ENCODE data around the gene BRSK2.
"Not testable (repeated sequence)": the region's sequence is repeated elsewhere in the genome, so short reads cannot be mapped to it uniquely, and the experiment has no call there.

BRSK2 gene
- 0.35 to 0.58 (median 0.52) reads per million in 3 donors for total RNA-seq

DNA sequence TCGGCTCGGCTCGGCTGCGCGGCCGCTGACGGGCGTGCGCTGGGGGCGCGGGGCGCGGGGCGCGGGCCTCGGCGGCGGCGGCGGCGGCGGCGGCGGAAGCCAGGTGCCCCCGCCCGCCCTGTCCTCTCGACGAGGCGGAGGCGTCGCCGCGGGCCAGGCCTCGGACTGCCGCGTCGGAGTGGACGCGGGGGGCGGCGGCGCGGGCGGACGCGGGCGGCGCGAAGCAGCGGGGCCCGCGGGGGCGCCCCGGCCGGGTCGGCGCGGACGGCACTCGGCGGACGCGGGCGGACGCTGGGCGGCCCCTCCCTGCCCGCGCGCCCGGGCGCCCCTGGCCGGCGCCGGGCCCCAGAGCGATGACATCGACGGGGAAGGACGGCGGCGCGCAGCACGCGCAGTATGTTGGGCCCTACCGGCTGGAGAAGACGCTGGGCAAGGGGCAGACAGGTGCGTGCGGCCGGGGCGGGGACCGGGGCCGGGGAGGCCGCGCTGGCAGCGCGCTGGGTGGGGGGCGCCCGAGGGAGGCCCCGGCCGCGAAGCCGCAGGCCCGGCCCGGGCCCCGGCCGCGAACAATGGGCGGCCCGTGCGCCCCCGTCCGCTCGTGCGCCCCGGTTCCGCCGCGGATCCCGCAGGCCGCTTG, at the start of gene BRSK2:
Gene BRSK2, plus strand, starts transcription at position 3 of the 637 bp plus-strand sequence. Its CDS starts 351 bp downstream, at position 354.
- H3K27me3 ChIP-seq (replicated peaks; ENCODE audit: control insufficient read depth, insufficient read depth, low read length, poor library complexity, severe bottlenecking): peaks cover 10% of the 10 kb centered on the region
- H3K9me3 ChIP-seq (ENCODE audit: control insufficient read depth, low read length): no peaks in the 10 kb centered on the region
- H3K36me3 ChIP-seq (ENCODE audit: control insufficient read depth, insufficient read depth, low read length): no peaks in the 10 kb centered on the region
- H3K4me3 ChIP-seq (ENCODE audit: insufficient read depth, low read depth, low read length, poor library complexity, severe bottlenecking): peak within 1 kb of the TSS; percentile 68
- peaks cover 14% of the 10 kb centered on the region for H3K4me1 ChIP-seq (ENCODE audit: control insufficient read depth, insufficient read depth, low read length, poor library complexity, severe bottlenecking)
- DNase-seq: no peak
- peak within 1 kb of the TSS; percentile 48 for H3K27ac ChIP-seq (ENCODE audit: insufficient read depth, low read length, poor library complexity, severe bottlenecking)

DNA sequence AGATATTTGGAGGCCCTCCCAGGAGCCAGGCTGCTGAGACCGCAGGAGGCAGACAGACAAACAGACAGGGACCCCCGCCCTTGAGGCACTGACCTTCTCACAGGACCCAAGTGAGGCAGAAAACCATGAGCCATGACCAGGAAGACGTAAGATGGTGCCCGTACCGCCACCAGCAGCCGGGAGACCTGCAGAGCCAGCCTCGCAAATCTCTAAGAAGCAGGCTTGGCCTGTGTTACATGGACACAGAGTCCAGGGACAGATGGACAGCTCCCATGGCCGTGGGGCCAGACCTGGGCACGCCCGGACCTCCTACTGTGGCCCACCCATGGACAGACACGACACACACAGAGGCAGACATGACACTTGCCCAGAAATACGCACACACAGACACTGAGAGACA, 49.6 kb upstream of the BRSK2 start:
- Histone ChIP-seq H3K4me1 (ENCODE audit: control insufficient read depth, insufficient read depth, low read length, poor library complexity, severe bottlenecking) (peaks cover 10% of the 10 kb centered on the region), H3K9me3 (ENCODE audit: control insufficient read depth, low read length) (peaks cover 17% of the 10 kb centered on the region), H3K27ac (ENCODE audit: insufficient read depth, low read length, poor library complexity, severe bottlenecking) (no peak overlapping the region), H3K36me3 (ENCODE audit: control insufficient read depth, insufficient read depth, low read length) (no peaks in the 10 kb centered on the region), H3K27me3 (replicated peaks; ENCODE audit: control insufficient read depth, insufficient read depth, low read length, poor library complexity, severe bottlenecking) (no peaks in the 10 kb centered on the region), H3K4me3 (ENCODE audit: insufficient read depth, low read depth, low read length, poor library complexity, severe bottlenecking) (no peak overlapping the region)
- DNase-seq: no peak

DNA sequence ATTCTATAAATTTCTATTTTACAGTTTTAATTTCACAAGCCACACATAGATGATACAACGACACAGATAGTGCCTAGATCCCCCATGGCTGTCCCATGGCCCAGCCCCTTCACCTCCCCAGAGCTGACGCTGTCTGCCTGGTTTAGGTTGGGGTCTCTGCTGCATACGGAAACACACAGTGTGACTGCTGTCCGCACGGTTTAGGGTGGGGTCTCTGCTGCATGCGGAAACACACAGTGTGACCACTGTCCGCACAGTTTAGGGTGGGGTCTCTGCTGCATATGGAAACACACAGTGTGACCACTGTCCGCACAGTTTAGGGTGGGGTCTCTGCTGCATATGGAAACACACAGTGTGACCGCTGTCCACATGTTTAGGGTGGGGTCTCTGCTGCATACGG, 48.5 kb upstream of the BRSK2 start:
- not testable (repeated sequence) for H3K4me1 ChIP-seq (ENCODE audit: control insufficient read depth, insufficient read depth, low read length, poor library complexity, severe bottlenecking); H3K27me3 ChIP-seq (replicated peaks; ENCODE audit: control insufficient read depth, insufficient read depth, low read length, poor library complexity, severe bottlenecking); H3K4me3 ChIP-seq (ENCODE audit: insufficient read depth, low read depth, low read length, poor library complexity, severe bottlenecking); DNase-seq; H3K27ac ChIP-seq (ENCODE audit: insufficient read depth, low read length, poor library complexity, severe bottlenecking); H3K36me3 ChIP-seq (ENCODE audit: control insufficient read depth, insufficient read depth, low read length)
- H3K9me3 ChIP-seq (ENCODE audit: control insufficient read depth, low read length): peaks cover 17% of the 10 kb centered on the region

DNA sequence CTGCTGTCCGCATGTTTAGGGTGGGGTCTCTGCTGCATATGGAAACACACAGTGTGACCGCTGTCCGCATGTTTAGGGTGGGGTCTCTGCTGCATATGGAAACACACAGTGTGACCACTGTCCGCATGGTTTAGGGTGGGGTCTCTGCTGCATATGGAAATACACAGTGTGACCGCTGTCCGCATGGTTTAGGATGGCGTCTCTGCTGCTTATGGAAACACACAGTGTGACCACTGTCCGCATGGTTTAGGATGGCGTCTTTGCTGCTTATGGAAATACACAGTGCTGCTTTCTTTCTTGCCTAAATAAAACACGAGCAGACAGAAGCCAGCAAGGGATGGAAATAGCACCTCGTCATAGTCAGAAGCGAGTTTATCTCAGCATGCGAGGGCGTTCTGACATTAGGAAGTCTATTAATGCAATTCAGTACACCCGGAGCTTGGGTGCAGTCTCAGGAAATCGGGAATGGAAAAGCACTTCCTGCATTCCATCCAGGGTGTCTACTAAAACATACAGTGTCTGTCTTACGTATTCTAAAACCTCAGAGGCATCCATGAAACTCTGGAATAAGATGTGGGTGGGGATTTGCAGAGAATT, 47.7 kb upstream of the BRSK2 start:
- no peaks in the 10 kb centered on the region for H3K27me3 ChIP-seq (replicated peaks; ENCODE audit: control insufficient read depth, insufficient read depth, low read length, poor library complexity, severe bottlenecking)
- no peaks in the 10 kb centered on the region for H3K4me1 ChIP-seq (ENCODE audit: control insufficient read depth, insufficient read depth, low read length, poor library complexity, severe bottlenecking)
- H3K9me3 ChIP-seq (ENCODE audit: control insufficient read depth, low read length): peaks cover 17% of the 10 kb centered on the region
- no peak overlapping the region for H3K27ac ChIP-seq (ENCODE audit: insufficient read depth, low read length, poor library complexity, severe bottlenecking)
- H3K4me3 ChIP-seq (ENCODE audit: insufficient read depth, low read depth, low read length, poor library complexity, severe bottlenecking): no peak overlapping the region
- no peak for DNase-seq
- no peaks in the 10 kb centered on the region for H3K36me3 ChIP-seq (ENCODE audit: control insufficient read depth, insufficient read depth, low read length)

DNA sequence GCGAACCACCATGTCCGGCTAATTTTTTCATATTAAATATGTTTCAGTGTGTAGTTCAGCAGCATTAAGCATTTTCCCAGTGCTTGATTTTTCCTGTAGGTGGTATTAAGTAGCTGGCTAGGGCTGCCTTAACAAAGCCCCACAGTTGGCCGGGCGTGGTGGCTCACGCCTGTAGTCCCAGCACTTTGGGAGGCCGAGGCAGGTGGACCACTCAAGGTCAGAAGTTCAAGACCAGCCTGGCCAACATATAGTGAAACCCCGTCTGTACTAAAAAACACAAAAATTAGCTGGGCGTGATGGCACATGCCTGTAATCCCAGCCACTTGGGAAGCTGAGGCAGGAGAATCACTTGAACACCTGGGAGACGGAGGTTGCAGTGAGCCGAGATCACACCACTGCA, 46.8 kb upstream of the BRSK2 start:
- Histone ChIP-seq H3K4me3 (ENCODE audit: insufficient read depth, low read depth, low read length, poor library complexity, severe bottlenecking) (no peak overlapping the region), H3K27me3 (replicated peaks; ENCODE audit: control insufficient read depth, insufficient read depth, low read length, poor library complexity, severe bottlenecking) (no peaks in the 10 kb centered on the region), H3K4me1 (ENCODE audit: control insufficient read depth, insufficient read depth, low read length, poor library complexity, severe bottlenecking) (no peaks in the 10 kb centered on the region), H3K36me3 (ENCODE audit: control insufficient read depth, insufficient read depth, low read length) (no peaks in the 10 kb centered on the region), H3K9me3 (ENCODE audit: control insufficient read depth, low read length) (peaks cover 10% of the 10 kb centered on the region), H3K27ac (ENCODE audit: insufficient read depth, low read length, poor library complexity, severe bottlenecking) (no peak overlapping the region)
- DNase-seq: no peak

DNA sequence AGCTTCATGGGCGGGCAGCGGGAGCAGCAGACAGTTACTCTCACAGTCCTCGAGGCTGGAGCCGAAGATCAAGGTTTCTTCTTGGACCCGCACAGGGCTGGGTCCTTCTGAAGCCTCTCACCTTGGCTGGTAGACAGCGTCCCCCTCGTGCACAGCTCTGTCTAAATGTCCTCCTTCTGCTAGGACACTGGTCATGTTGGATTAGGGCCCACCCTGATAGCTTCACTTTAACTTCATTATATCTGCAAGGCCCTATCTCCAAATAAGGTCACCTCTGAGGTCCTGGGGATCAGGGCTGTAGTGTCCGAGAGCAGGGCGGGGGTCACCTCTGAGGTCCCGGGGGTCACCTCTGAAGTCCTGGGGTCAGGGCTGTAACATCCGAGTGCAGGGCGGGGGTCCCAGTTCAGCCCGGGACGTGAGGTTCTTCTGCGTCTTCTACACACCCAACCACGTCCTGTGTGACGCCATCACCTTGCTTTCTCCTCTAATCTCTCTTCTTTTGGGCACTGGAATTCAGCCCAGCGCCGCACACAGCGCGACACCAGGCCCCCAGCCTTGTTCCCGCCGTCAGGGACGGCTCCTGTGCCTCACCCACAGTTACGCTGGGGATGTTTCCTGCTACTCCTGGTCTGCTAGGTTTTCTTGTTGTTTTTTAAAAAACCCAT, 46.2 kb upstream of the BRSK2 start:
- no peak for DNase-seq
- no peaks in the 10 kb centered on the region for H3K36me3 ChIP-seq (ENCODE audit: control insufficient read depth, insufficient read depth, low read length)
- no peaks in the 10 kb centered on the region for H3K4me1 ChIP-seq (ENCODE audit: control insufficient read depth, insufficient read depth, low read length, poor library complexity, severe bottlenecking)
- H3K27ac ChIP-seq (ENCODE audit: insufficient read depth, low read length, poor library complexity, severe bottlenecking): no peak overlapping the region
- no peak overlapping the region for H3K4me3 ChIP-seq (ENCODE audit: insufficient read depth, low read depth, low read length, poor library complexity, severe bottlenecking)
- no peaks in the 10 kb centered on the region for H3K27me3 ChIP-seq (replicated peaks; ENCODE audit: control insufficient read depth, insufficient read depth, low read length, poor library complexity, severe bottlenecking)
- H3K9me3 ChIP-seq (ENCODE audit: control insufficient read depth, low read length): peaks cover 5% of the 10 kb centered on the region

DNA sequence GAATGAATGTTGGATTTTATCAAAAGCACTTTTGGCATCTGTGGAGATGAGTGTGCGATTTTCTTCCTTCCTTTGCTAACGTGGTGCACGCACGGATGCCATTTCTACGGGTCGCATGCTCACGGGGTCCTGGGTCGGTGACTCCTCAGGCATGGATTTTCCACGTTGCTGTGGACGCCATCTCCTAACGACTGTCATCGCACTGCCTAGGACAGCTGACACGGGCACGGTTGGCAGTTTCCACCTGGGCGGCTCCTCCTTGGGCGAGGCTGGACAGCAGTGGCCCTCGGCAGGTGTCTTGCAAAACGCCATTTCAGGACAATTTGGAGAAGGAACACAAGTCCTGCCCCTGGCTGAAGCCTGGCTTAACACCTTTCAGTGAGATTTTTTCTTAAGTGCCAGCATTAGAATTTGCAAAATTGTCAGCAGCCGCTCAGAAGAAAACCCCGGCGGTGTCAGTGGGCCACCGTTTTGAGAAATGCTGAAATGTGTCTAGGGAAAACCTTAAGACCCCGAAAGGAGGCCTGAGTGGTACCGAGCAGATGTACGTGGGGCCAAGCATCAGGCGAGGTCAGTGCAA, 45.6 kb upstream of the BRSK2 start:
- Histone ChIP-seq H3K27ac (ENCODE audit: insufficient read depth, low read length, poor library complexity, severe bottlenecking) (no peak overlapping the region), H3K4me1 (ENCODE audit: control insufficient read depth, insufficient read depth, low read length, poor library complexity, severe bottlenecking) (no peaks in the 10 kb centered on the region)

DNA sequence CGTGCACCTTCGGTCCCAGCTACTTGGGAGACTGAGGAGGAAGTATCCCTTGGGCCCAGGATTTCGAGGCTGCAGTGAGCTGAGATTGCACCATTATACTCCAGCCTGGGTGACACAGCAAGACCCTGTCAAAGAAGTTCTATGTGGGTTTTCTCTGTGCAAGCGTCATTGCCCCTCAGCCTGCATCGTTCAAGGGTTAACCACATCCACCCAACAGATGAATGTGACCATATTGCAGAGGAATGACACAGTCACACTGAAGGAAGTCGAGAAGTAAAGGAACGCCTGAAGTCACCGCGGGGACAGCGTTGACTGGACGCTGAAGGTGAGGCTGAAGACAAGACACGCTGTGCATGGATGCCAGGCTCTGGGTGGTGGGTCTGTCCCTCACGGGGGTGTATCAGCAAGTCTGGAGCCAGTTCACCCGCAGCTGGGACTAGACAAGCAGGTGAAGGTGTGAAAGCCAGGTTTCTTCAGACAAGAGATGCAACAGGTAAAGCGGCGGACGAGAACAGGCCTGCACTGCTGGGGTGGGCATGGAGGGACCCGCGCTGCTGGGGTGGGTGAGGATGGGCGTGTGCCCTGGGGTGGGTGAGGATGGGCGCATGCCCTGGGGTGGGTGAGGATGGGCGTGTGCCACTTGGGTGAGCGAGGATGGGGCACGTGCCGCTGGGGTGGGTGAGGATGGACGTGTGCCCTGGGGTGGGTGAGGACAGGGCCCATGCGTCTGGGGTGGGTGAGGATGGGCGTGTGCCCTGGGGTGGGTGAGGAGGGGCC, 43.8 kb upstream of the BRSK2 start:
- Histone ChIP-seq H3K36me3 (ENCODE audit: control insufficient read depth, insufficient read depth, low read length) (no peaks in the 10 kb centered on the region), H3K4me3 (ENCODE audit: insufficient read depth, low read depth, low read length, poor library complexity, severe bottlenecking) (no peak overlapping the region), H3K4me1 (ENCODE audit: control insufficient read depth, insufficient read depth, low read length, poor library complexity, severe bottlenecking) (no peaks in the 10 kb centered on the region), H3K27me3 (replicated peaks; ENCODE audit: control insufficient read depth, insufficient read depth, low read length, poor library complexity, severe bottlenecking) (no peaks in the 10 kb centered on the region), H3K27ac (ENCODE audit: insufficient read depth, low read length, poor library complexity, severe bottlenecking) (no peak overlapping the region), H3K9me3 (ENCODE audit: control insufficient read depth, low read length) (no peaks in the 10 kb centered on the region)
- no peak for DNase-seq

More for the DNA sequence above, 45.6 kb upstream of the BRSK2 start:
- H3K36me3 ChIP-seq (ENCODE audit: control insufficient read depth, insufficient read depth, low read length): no peaks in the 10 kb centered on the region
- DNase-seq: no peak
- H3K4me3 ChIP-seq (ENCODE audit: insufficient read depth, low read depth, low read length, poor library complexity, severe bottlenecking): no peak overlapping the region
- no peaks in the 10 kb centered on the region for H3K27me3 ChIP-seq (replicated peaks; ENCODE audit: control insufficient read depth, insufficient read depth, low read length, poor library complexity, severe bottlenecking)
- peaks cover 2% of the 10 kb centered on the region for H3K9me3 ChIP-seq (ENCODE audit: control insufficient read depth, low read length)

DNA sequence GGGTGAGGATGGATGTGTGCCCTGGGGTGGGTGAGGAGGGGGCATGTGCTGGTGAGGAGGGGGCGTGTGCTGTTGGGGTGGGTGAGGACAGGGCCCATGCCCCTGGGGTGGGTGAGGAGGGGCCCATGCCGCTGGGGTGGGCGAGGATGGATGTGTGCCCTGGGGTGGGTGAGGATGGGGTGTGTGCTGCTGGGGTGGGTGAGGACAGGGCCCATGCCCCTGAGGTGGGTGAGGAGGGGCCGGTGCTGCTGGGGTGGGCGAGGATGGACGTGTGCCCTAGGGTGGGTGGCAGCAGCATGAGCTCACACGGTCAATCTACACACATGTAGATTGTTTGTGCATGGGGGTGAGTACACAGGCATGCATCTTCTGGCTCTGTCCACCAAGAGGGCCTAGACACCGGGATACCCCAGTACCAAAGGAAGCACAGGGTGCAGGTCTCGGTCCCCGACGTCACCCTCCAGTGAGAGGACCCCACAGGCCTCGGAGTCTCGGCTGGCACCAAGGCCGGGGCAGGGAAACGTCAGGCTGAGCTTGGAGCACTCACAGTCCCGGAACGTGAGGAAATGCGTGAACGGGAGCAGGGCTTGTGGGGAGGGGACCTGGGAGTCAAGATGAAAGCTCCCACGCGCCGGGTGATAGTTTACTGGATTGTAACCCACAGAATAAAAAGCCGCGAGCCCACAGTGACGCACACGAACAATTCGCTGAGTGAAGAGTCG, 42.9 kb upstream of the BRSK2 start:
- no peaks in the 10 kb centered on the region for H3K36me3 ChIP-seq (ENCODE audit: control insufficient read depth, insufficient read depth, low read length)
- no peaks in the 10 kb centered on the region for H3K9me3 ChIP-seq (ENCODE audit: control insufficient read depth, low read length)
- DNase-seq: no peak
- no peak overlapping the region for H3K4me3 ChIP-seq (ENCODE audit: insufficient read depth, low read depth, low read length, poor library complexity, severe bottlenecking)
- H3K27ac ChIP-seq (ENCODE audit: insufficient read depth, low read length, poor library complexity, severe bottlenecking): no peak overlapping the region
- H3K4me1 ChIP-seq (ENCODE audit: control insufficient read depth, insufficient read depth, low read length, poor library complexity, severe bottlenecking): no peaks in the 10 kb centered on the region
- no peaks in the 10 kb centered on the region for H3K27me3 ChIP-seq (replicated peaks; ENCODE audit: control insufficient read depth, insufficient read depth, low read length, poor library complexity, severe bottlenecking)
